SK-N-SH treated with all-trans-retinoic acid at 6 μM for 48 hours (cell line): ENCODE results near the gene TNFRSF13B.

Experiments used
- CSRNP3 ChIP-seq: fragments of 250-450 bp; sonication (Bioruptor Pico); IDR thresholded peaks from 2 replicates; pipeline ENCODE4 v1.5.1; 2021; ENCODE audit warnings: mild to moderate bottlenecking, moderate library complexity
- RARB ChIP-seq: fragments of 250-450 bp; sonication (Bioruptor Pico); IDR thresholded peaks from 2 replicates; pipeline ENCODE4 v1.8.0; 2021; ENCODE audit warnings: mild to moderate bottlenecking, moderate library complexity
- SNAI2 ChIP-seq: fragments of 250-450 bp; sonication (Bioruptor Pico); IDR thresholded peaks from 2 replicates; pipeline ENCODE4 v1.5.0; 2020; ENCODE audit warnings: mild to moderate bottlenecking, moderate library complexity

GRCh38 chr17:16948587-16949376 lies 23.1 kb downstream of the TNFRSF13B start:
- TF ChIP-seq RARB (CRISPR knock-in tag), result no peak
- no peak for TF ChIP-seq SNAI2 (CRISPR knock-in tag)
- TF ChIP-seq CSRNP3, result no peak
